Measurements from ENCODE around the gene BMERB1. TPM values are rescaled to one million over a fixed set of nuclear protein-coding genes. Genes with fewer than 3 reads are reported as not detected.

BMERB1 gene
- total and polyA plus RNA-seq, 4 experiments from 2014 or later, result 0.43 to 4.0 (median 2.6) TPM

DNA sequence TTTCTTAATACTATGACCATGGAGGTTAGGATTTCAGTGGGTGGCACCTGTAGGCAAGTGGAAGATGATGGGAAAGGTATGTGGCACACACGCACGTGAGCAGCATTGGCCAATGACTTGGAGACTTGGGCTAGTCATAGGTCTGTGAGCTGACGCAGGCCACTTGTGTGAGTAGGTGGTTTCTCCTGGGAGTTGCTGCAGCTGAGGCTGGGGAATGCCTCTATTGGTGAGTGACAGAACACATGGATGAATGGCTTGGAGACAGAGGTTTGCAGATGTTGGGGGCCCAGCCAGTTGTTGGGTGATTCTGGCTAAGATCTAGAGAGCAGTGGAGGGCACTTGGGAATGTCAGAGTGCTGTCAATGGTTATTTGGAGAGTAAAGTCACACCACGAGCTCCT lies 144.4 kb downstream of the BMERB1 start:
- ChIA-PET POLR2A (ENCODE audit: partially characterized antibody) (no interaction called here), CTCF (ENCODE audit: partially characterized antibody) (no interaction called here)
- Histone ChIP-seq H3K27ac (ENCODE audit: low read depth, low read length) (no peak overlapping the region), H3K27me3 (ENCODE audit: insufficient read depth, low read length) (no peaks in the 10 kb centered on the region), H3K9me3 (ENCODE audit: control insufficient read depth in 1 of 2, low read length in 2 of 2) (no peaks in the 10 kb centered on the region), H3K4me1 (ENCODE audit: insufficient read depth, low read length) (no peaks in the 10 kb centered on the region), H3K4me3 (ENCODE audit: low read length in 2 of 2) (no peak overlapping the region), H3K36me3 (ENCODE audit: insufficient read depth, low read length) (no peaks in the 10 kb centered on the region)
- Mint-ChIP-seq H3K4me3 (no peak overlapping the region), H3K4me1 (peaks cover 0 to 6% (median 5%) of the 10 kb centered on the region in 4 donors), H3K9me3 (no peaks in the 10 kb centered on the region), H3K36me3 (no peaks in the 10 kb centered on the region), H3K27ac (no peak overlapping the region), H3K27me3 (no peaks in the 10 kb centered on the region)
- intact Hi-C loops (cut with micrococcal nuclease), result no loop called here
- no peak for DNase-seq

DNA sequence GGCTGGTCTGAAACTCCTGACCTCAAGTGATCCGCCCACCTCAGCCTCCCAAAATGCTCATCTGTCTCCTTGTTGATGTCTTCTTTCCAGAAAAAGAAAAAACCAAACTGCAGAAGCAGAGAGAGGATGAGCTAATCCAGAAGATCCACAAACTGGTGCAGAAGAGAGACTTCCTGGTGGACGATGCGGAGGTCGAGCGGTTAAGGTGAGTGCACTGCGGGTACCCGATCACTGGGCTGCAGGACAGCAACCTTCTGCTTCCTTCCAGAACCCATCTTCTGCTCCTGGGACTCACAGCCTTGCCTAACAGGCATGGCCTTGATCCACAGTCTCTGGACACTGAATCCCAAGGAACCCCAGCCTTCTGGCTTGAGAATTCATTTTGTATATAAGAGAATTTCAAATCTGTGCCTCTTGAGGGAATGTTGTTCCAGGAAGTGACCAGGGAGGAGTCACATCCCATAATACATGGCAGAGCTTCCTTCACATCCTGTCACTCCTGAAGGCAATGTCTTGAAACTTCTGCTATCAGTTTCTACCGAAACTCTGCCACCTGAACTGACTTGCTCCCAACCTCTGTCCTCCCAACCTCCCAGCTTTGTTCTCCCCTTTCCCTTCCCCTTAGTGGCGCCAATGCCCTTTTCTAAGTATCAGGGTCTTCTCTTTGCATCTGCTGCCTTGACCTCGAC lies 146.9 kb downstream of the BMERB1 start:
- no peaks in the 10 kb centered on the region for H3K36me3 ChIP-seq (ENCODE audit: insufficient read depth, low read length)
- POLR2A ChIA-PET (ENCODE audit: partially characterized antibody), result interaction anchor here (0.9 to 3.5 kb wide), 2 partner anchors 9 to 23 kb away, joined by 3 to 13 read pairs; no protein-coding TSS in a partner anchor

DNA sequence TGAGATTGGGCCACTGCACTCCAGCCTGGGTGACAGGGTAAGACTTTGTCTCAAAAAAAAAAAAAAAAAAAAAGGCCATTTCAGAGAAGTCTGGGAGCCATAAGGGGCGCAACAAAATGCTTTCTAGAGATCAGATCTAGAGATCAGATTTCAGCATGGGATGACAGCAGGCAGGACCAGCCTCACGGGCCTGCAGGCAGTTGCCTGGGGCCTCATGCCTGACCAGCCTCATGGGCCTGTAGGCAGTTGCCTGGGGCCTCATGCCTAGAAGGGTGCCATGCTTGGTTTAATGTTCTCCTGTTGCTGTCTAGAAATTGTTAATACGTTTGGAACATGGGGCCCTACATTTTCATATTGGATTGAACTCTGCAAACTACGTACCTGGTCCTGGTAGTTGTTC lies 149.1 kb downstream of the BMERB1 start:
- Mint-ChIP-seq H3K27me3 (no peaks in the 10 kb centered on the region), H3K36me3 (peaks cover 4 to 27% of the 10 kb centered on the region in 2 donors), H3K9me3 (peaks cover 0 to 19% (median 12%) of the 10 kb centered on the region in 8 donors), H3K27ac (no peak overlapping the region), H3K4me3 (no peak overlapping the region), H3K4me1 (peaks cover 3 to 9% (median 5%) of the 10 kb centered on the region in 4 donors)
- no peaks in the 10 kb centered on the region for H3K36me3 ChIP-seq (ENCODE audit: insufficient read depth, low read length)
- H3K27me3 ChIP-seq (ENCODE audit: insufficient read depth, low read length), result no peaks in the 10 kb centered on the region
- DNase-seq, result no peak
- POLR2A ChIA-PET (ENCODE audit: partially characterized antibody), result no interaction called here
- H3K4me1 ChIP-seq (ENCODE audit: insufficient read depth, low read length), result no peaks in the 10 kb centered on the region
- intact Hi-C loops (cut with micrococcal nuclease), result no loop called here
- CTCF ChIA-PET (ENCODE audit: partially characterized antibody), result no interaction called here
- no peak overlapping the region for H3K27ac ChIP-seq (ENCODE audit: low read depth, low read length)
- no peaks in the 10 kb centered on the region for H3K9me3 ChIP-seq (ENCODE audit: control insufficient read depth in 1 of 2, low read length in 2 of 2)
- H3K4me3 ChIP-seq (ENCODE audit: low read length in 2 of 2), result no peak overlapping the region

More for the DNA sequence above, 146.9 kb downstream of the BMERB1 start:
- H3K9me3 ChIP-seq (ENCODE audit: control insufficient read depth in 1 of 2, low read length in 2 of 2), result no peaks in the 10 kb centered on the region
- no peak overlapping the region for H3K27ac ChIP-seq (ENCODE audit: low read depth, low read length)
- no peak overlapping the region for H3K4me3 Mint-ChIP-seq
- H3K36me3 Mint-ChIP-seq, result peaks cover 0 to 6% of the 10 kb centered on the region in 2 donors
- H3K27me3 Mint-ChIP-seq, result no peaks in the 10 kb centered on the region
- H3K4me1 ChIP-seq (ENCODE audit: insufficient read depth, low read length), result no peaks in the 10 kb centered on the region
- peak overlapping the region in 4 of 7 donors; percentile 4 to 55 (median 18) for H3K27ac Mint-ChIP-seq
- peaks cover 0 to 12% (median 10%) of the 10 kb centered on the region in 8 donors for H3K9me3 Mint-ChIP-seq
- no peak overlapping the region for H3K4me3 ChIP-seq (ENCODE audit: low read length in 2 of 2)
- H3K27me3 ChIP-seq (ENCODE audit: insufficient read depth, low read length), result no peaks in the 10 kb centered on the region
- intact Hi-C loops (cut with micrococcal nuclease), result no loop called here
- CTCF ChIA-PET (ENCODE audit: partially characterized antibody), result no interaction called here
- H3K4me1 Mint-ChIP-seq, result peaks cover 0 to 6% (median 4%) of the 10 kb centered on the region in 4 donors
- DNase-seq, result no peak

DNA sequence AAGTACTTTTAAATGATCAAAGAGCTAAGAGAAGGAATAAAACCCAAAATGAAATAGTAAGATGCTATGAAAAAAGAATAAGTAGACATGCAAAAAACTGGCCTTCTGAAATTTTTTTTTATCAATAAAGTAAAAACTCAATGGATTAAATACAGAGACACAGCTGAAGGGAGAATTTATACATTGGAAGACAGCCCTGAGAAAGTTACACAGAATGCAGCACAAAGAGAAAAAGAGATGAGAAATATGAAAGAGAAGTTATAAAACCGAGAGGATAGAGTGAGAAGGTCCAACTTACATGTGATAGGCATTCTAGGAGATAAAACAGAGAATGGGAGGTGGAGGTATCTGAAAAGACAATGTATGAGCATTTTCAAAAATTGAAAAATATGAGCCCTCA lies 151.6 kb downstream of the BMERB1 start:
- H3K27ac ChIP-seq (ENCODE audit: low read depth, low read length), result no peak overlapping the region
- no peaks in the 10 kb centered on the region for H3K9me3 ChIP-seq (ENCODE audit: control insufficient read depth in 1 of 2, low read length in 2 of 2)
- H3K4me3 Mint-ChIP-seq, result no peak overlapping the region
- no peaks in the 10 kb centered on the region for H3K27me3 ChIP-seq (ENCODE audit: insufficient read depth, low read length)
- no peaks in the 10 kb centered on the region for H3K36me3 ChIP-seq (ENCODE audit: insufficient read depth, low read length)
- ChIA-PET CTCF (ENCODE audit: partially characterized antibody) (no interaction called here), POLR2A (ENCODE audit: partially characterized antibody) (interaction anchor here (2.4 kb wide), 1 partner anchor 57 kb away, joined by 7 read pairs; the partner anchor contains the start of gene MARF1)
- no peak overlapping the region for H3K4me3 ChIP-seq (ENCODE audit: low read length in 2 of 2)
- intact Hi-C loops (cut with micrococcal nuclease), result no loop called here
- peak overlapping the region in 4 of 7 donors; percentile 2 to 66 (median 4) for H3K27ac Mint-ChIP-seq
- H3K9me3 Mint-ChIP-seq, result peaks cover 0 to 19% (median 12%) of the 10 kb centered on the region in 8 donors
- H3K4me1 ChIP-seq (ENCODE audit: insufficient read depth, low read length), result peaks cover 14% of the 10 kb centered on the region
- peaks cover 6 to 28% (median 16%) of the 10 kb centered on the region in 4 donors for H3K4me1 Mint-ChIP-seq
- DNase-seq, result no peak
- no peaks in the 10 kb centered on the region for H3K27me3 Mint-ChIP-seq
- H3K36me3 Mint-ChIP-seq, result peaks cover 8 to 35% of the 10 kb centered on the region in 2 donors

DNA sequence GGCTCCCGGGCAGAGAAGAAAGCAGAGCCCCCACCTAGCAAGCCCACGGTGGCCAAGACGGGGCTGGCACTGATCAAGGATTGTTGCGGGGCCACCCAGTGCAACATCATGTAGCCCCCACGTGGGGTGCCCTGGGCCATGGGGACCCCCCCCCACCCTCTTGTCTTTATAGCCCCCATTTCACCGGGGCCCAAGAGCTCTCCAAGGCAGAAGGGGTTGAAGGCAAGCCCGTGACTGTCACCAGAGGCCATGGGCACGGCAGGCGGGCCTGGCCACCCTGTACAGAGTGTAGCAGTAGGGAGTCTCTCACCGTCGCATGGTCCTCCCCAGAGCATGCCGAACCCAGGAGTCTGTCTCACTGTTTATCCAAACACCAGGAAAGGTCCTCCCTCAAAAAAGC lies 152.3 kb downstream of the BMERB1 start:
- intact Hi-C loops (cut with micrococcal nuclease), result no loop called here
- CTCF ChIA-PET (ENCODE audit: partially characterized antibody), result no interaction called here
- DNase-seq, result no peak
- POLR2A ChIA-PET (ENCODE audit: partially characterized antibody), result interaction anchor here (2.4 kb wide), 1 partner anchor 57 kb away, joined by 7 read pairs; the partner anchor contains the start of gene MARF1
- H3K36me3 Mint-ChIP-seq, result peaks cover 10 to 36% of the 10 kb centered on the region in 2 donors
- H3K4me3 Mint-ChIP-seq, result no peak overlapping the region
- H3K4me1 Mint-ChIP-seq, result peaks cover 12 to 33% (median 18%) of the 10 kb centered on the region in 4 donors
- H3K27me3 Mint-ChIP-seq, result no peaks in the 10 kb centered on the region
- Histone ChIP-seq H3K36me3 (ENCODE audit: insufficient read depth, low read length) (no peaks in the 10 kb centered on the region), H3K4me1 (ENCODE audit: insufficient read depth, low read length) (peaks cover 21% of the 10 kb centered on the region), H3K27me3 (ENCODE audit: insufficient read depth, low read length) (no peaks in the 10 kb centered on the region), H3K4me3 (ENCODE audit: low read length in 2 of 2) (no peak overlapping the region), H3K9me3 (ENCODE audit: control insufficient read depth in 1 of 2, low read length in 2 of 2) (no peaks in the 10 kb centered on the region), H3K27ac (ENCODE audit: low read depth, low read length) (no peak overlapping the region)
- peak overlapping the region in 2 of 7 donors; percentile 19 to 60 for H3K27ac Mint-ChIP-seq
- peaks cover 0 to 19% (median 12%) of the 10 kb centered on the region in 8 donors for H3K9me3 Mint-ChIP-seq

DNA sequence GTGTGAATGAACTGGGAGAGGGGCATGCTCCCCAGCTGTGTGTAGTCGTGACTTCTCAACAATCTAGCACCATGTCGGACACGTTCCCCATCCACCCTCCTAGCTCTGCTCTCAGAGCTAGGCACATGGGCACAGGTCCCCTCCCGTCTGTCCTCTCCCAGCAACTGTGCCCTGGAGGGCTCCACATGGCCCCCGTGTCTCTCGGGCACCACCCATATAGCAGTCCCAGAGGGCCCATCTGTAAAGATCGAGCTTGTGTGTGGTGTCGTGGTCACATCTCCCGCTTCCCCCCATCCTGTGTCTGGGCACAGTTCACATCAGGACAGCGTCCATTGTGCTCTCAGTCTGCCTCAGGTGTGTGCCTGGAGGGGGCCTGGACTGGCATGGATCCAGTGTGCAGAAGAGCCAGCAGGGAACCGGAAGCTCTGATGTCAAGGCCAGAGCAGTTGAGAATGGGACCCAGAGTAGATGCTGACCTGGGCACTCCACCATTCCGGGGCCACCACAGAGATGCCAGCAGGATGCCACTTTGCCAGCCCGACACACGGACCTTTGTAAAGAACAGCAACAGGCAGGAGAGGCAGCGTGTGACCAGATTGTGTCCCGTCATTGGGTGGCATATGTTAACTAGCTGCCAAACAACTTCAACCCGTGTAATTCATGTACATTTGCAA lies 152.9 kb downstream of the BMERB1 start:
- Histone ChIP-seq H3K4me1 (ENCODE audit: insufficient read depth, low read length) (peaks cover 26% of the 10 kb centered on the region), H3K4me3 (ENCODE audit: low read length in 2 of 2) (no peak overlapping the region), H3K9me3 (ENCODE audit: control insufficient read depth in 1 of 2, low read length in 2 of 2) (no peaks in the 10 kb centered on the region), H3K27ac (ENCODE audit: low read depth, low read length) (no peak overlapping the region), H3K36me3 (ENCODE audit: insufficient read depth, low read length) (no peaks in the 10 kb centered on the region), H3K27me3 (ENCODE audit: insufficient read depth, low read length) (no peaks in the 10 kb centered on the region)
- peaks cover 10 to 36% of the 10 kb centered on the region in 2 donors for H3K36me3 Mint-ChIP-seq
- intact Hi-C loops (cut with micrococcal nuclease), result no loop called here
- H3K4me3 Mint-ChIP-seq, result no peak overlapping the region
- peaks cover 0 to 19% (median 12%) of the 10 kb centered on the region in 8 donors for H3K9me3 Mint-ChIP-seq
- H3K27me3 Mint-ChIP-seq, result no peaks in the 10 kb centered on the region
- no peak for DNase-seq
- peak overlapping the region in 6 of 7 donors; percentile 30 to 78 (median 60) for H3K27ac Mint-ChIP-seq
- ChIA-PET CTCF (ENCODE audit: partially characterized antibody) (interaction anchor here (2.0 kb wide), 1 partner anchor 55 kb away, joined by 6 read pairs; no protein-coding TSS in a partner anchor), POLR2A (ENCODE audit: partially characterized antibody) (interaction anchor here (2.4 kb wide), 1 partner anchor 56 kb away, joined by 7 read pairs; the partner anchor contains the start of gene MARF1)
- peaks cover 13 to 35% (median 21%) of the 10 kb centered on the region in 4 donors for H3K4me1 Mint-ChIP-seq

DNA sequence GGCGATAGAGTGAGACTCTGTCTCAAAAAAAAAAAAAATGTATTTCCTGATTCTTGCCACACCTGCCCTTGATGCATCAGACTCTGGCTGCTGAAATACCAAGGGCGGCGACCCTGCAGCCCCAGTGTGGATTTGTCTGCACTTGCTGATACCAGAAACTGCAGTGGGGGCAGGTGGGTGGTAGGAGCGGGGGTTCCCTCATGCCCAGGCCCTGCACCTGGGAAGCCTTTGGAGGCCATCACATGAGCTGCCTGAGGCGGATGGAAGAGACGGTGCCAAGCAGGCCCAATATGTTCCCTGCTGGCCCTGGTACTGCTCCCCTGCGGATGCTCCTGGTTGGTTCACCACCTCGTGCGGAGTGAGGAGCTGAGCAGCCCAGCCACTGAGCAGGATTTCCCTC lies 157.9 kb downstream of the BMERB1 start:
- peaks cover 16 to 58% (median 36%) of the 10 kb centered on the region in 4 donors for H3K4me1 Mint-ChIP-seq
- Histone ChIP-seq H3K27me3 (ENCODE audit: insufficient read depth, low read length) (no peaks in the 10 kb centered on the region), H3K27ac (ENCODE audit: low read depth, low read length) (no peak overlapping the region), H3K4me1 (ENCODE audit: insufficient read depth, low read length) (peaks cover 37% of the 10 kb centered on the region), H3K9me3 (ENCODE audit: control insufficient read depth in 1 of 2, low read length in 2 of 2) (no peaks in the 10 kb centered on the region), H3K4me3 (ENCODE audit: low read length in 2 of 2) (no peak overlapping the region), H3K36me3 (ENCODE audit: insufficient read depth, low read length) (peaks cover 28% of the 10 kb centered on the region)
- H3K27me3 Mint-ChIP-seq, result no peaks in the 10 kb centered on the region
- POLR2A ChIA-PET (ENCODE audit: partially characterized antibody), result interaction anchor here (1.1 to 4.7 kb wide), 5 partner anchors 9 to 51 kb away, joined by 3 to 71 read pairs (median 3); partner anchors contain the start of gene MARF1
- peak overlapping the region; percentile 57 to 93 (median 79) for H3K27ac Mint-ChIP-seq
- peaks cover 0 to 2% (median 0%) of the 10 kb centered on the region in 8 donors for H3K9me3 Mint-ChIP-seq
- peak in 3 of 5 donors; percentile 7 to 48 (median 23) for DNase-seq
- peak overlapping the region in 2 of 8 donors; percentile 6 to 26 for H3K4me3 Mint-ChIP-seq
- intact Hi-C loops (cut with micrococcal nuclease), result loop anchor here (2.0 to 10.0 kb wide), 3 partner anchors 44 to 165 kb away; no protein-coding TSS in a partner anchor
- CTCF ChIA-PET (ENCODE audit: partially characterized antibody), result no interaction called here
- H3K36me3 Mint-ChIP-seq, result peaks cover 42 to 58% of the 10 kb centered on the region in 2 donors

All from CD4-positive, alpha-beta memory T cell (primary cell).